Heart right ventricle (tissue), 16 donors: ENCODE results near the gene TMEM9. TPM values are rescaled to one million over a fixed set of nuclear protein-coding genes. Genes with fewer than 3 reads are reported as not detected.

Experiments
- ATAC-seq, 8 donors: fragments of 200-7000 bp; cut with Tn5 transposase; one replicate each; pipeline ENCODE4 v1.9.1; 2020; ENCODE audit warnings: mild to moderate bottlenecking in 8 of 8, moderate library complexity in 8 of 8, moderate number of reproducible peaks in 1 of 8
- DNase-seq, 2 donors: peaks; one replicate each; pipeline ENCODE4 v3.0.0-alpha.2; 2020
- H3K27ac ChIP-seq, 10 donors: fragments of 200-600 bp; sonication (generic) in 2 of 10; one replicate each; pipeline versions ENCODE4 v1.5.0 to v1.8.0; 2020 to 2022; ENCODE audit warnings: mild to moderate bottlenecking in 3 of 10
- H3K27me3 ChIP-seq, 7 donors: fragments of 200-600 bp; one replicate each; pipeline ENCODE4 v1.8.0; 2021 to 2022; ENCODE audit warnings: mild to moderate bottlenecking in 2 of 7
- H3K36me3 ChIP-seq, 9 donors: fragments of 200-600 bp; sonication (generic) in 1 of 9; one replicate each; pipeline versions ENCODE4 v1.5.0 to v1.8.0; 2020 to 2022; ENCODE audit warnings: mild to moderate bottlenecking in 2 of 9
- H3K4me1 ChIP-seq, 9 donors: fragments of 200-600 bp; sonication (generic) in 1 of 9; one replicate each; pipeline versions ENCODE4 v1.5.0 to v1.8.0; 2020 to 2022; ENCODE audit warnings: mild to moderate bottlenecking in 4 of 9
- H3K4me3 ChIP-seq, 10 donors: fragments of 200-600 bp; sonication (generic) in 2 of 10; one replicate each; pipeline versions ENCODE4 v1.5.0 to v1.8.0; 2020 to 2022; ENCODE audit warnings: mild to moderate bottlenecking in 7 of 10, moderate library complexity in 2 of 10
- H3K9me3 ChIP-seq, 11 donors: fragments of 200-600 bp in 10 of 11; sonication (generic) in 2 of 11; one replicate each; pipeline versions ENCODE4 v1.5.0 to v1.8.0; 2013 to 2022; ENCODE audit warnings: mild to moderate bottlenecking in 2 of 11, control low read depth in 1 of 11, moderate library complexity in 1 of 11
- CTCF ChIP-seq, 9 donors: fragments of 200-600 bp; sonication (generic) in 2 of 9; IDR thresholded peaks; one replicate each; pipeline versions ENCODE4 v1.5.0 to v1.8.0; 2021 to 2022; ENCODE audit warnings: antibody characterized with exemption in 9 of 9, mild to moderate bottlenecking in 5 of 9, moderate library complexity in 1 of 9
- WGBS, 2 donors: extraction: QIAGEN DNeasy Blood & Tissue Kit; methylation state at CpG; one replicate each; pipeline ENCODE4 v1.1.7; 2013; ENCODE audit warnings: inconsistent platforms in 1 of 2; 5-methylcytosine and 5-hydroxymethylcytosine counted together
- intact Hi-C, 10 donors: fragments of 100-400 bp; cut with DNase I; formaldehyde crosslinking; loops; one replicate each; pipeline versions ENCODE4 v1.11.1 to v1.14.2; 2022
- polyA plus RNA-seq, 2 donors: library from polyadenylated mRNA; stranded (reverse); fragments of 200-250 nt; gene quantifications; one replicate each; pipeline ENCODE4 v1.2.3, GENCODE V29; 2013
- total RNA-seq, 10 donors: library from RNA; stranded (reverse); fragmentation: NEBNext Ultra II Directional in 3 of 10; extraction: Animal tissue kit (Norgen Biotek cat#: 25700) in 3 of 10; gene quantifications; one replicate each; pipeline versions ENCODE4 v1.2.1 to v1.2.4, GENCODE V29; 2021 to 2023
- donor health status: Arrhythmogenic right ventricular cardiomyopathy.
- donor health status: ischemic (EF 13 %, LVEDD 7.1; RV severe dilation, severe dysfunction).
- donor health status: healthy with polysubstance abuse.
- donor health status: DM: no; HTN: yes; CAD: no.
- donor health status: DM: no; HTN: no; CAD: no.
- donor health status: ischemic (EF 25% LVEDD 6.9; RV normal size, moderate dysfunction).
- donor health status: ischemic (EF 25% LVEDD 5.7; RV mildly dilated, moderate dysfunction).
- donor health status: healthy.
- donor health status: DM: yes; HTN: yes; CAD: no.
- donor health status: Ischemic cardiomyopathy.
- donor health status: ischemic (EF 35%, LVEDD 5.7; RV mildly dilated, moderate dysfunction).
- donor health status: nonischemic (EF 11% LVEDD 7.7; RV severe dilation, severe dysfunction).
- donor health status: DM: yes; HTN: yes; CAD: no.
- donor health status: PGD.
- donor health status: ischemic (EF 29% LVEDD 5.4; RV normal size, mild dysfunction).
- donor health status: nonischemic (EF 23%, LVEDD 6.1; RV moderate dilation, normal function).

TMEM9 gene
- total and polyA plus RNA-seq, 12 donors: 19.6 to 49.6 (median 25.4) TPM

DNA sequence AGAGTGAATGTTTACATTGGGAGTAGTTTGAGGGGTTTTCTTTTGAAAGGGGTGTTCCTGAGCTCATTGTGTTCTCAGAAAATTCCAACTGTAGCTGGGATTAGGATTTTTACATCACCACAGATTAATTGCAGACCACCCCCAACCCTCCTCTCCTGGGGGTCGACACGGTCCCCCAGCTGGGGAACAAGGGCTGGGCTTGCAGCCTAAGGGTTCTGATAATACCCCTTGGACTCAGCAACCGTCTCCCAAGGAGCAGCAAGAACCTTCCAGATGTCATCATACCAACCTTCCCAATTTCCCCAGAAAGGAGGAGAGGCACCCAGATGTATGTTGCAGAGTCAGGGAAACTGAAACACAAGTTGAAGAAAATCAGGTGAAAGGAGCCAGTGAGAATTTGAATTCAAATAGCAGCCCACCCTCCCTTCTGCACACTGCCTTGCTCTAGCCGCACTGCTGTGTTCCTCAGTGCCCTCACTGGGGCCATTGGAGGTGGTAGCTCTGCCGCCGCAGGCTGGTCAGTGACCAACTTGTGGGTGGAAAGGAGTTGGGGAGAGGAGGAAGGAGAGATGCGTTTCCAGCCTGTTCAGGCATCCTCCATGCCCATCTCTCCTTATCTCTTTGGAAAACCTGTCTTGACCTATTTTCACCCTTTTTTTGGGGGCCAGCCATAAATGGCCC lies 21.7 kb upstream of the TMEM9 start:
- no peak overlapping the region for H3K27ac ChIP-seq
- H3K36me3 ChIP-seq: no peaks in the 10 kb centered on the region
- TF ChIP-seq CTCF (IDR thresholded peaks at IDR 0.05): no peak
- intact Hi-C loops: no loop called here
- H3K4me3 ChIP-seq: no peak overlapping the region
- ATAC-seq: no peak
- H3K4me1 ChIP-seq: peaks cover 0 to 9% (median 5%) of the 10 kb centered on the region in 9 donors
- WGBS, 2 donors: 86 to 89% methylated on average over 7 of the region's 7 CpGs
- no peaks in the 10 kb centered on the region for H3K27me3 ChIP-seq
- no peak for DNase-seq
- peaks cover 0 to 8% (median 0%) of the 10 kb centered on the region in 11 donors for H3K9me3 ChIP-seq

- H3K4me1 ChIP-seq: peaks cover 0 to 22% (median 5%) of the 10 kb centered on the region in 9 donors
- H3K27ac ChIP-seq: no peak overlapping the region
- WGBS, 2 donors: 86 to 88% methylated on average over 1 of the region's 1 CpG
- intact Hi-C loops: no loop called here
- no peaks in the 10 kb centered on the region for H3K36me3 ChIP-seq
- ATAC-seq: no peak
- no peak for DNase-seq
- no peak for TF ChIP-seq CTCF (IDR thresholded peaks at IDR 0.05)
- peaks cover 0 to 4% (median 0%) of the 10 kb centered on the region in 11 donors for H3K9me3 ChIP-seq
- H3K4me3 ChIP-seq: no peak overlapping the region
- H3K27me3 ChIP-seq: no peaks in the 10 kb centered on the region
Measured at GRCh38 chr1:201173736-201174135, 19.5 kb upstream of the TMEM9 start.

GRCh38 chr1:201172999-201173610 lies 18.8 kb upstream of the TMEM9 start:
- ATAC-seq (no peak), DNase-seq (no peak)
- H3K4me3 ChIP-seq: no peak overlapping the region
- no peak overlapping the region for H3K27ac ChIP-seq
- 82 to 93% methylated on average over 4 of the region's 4 CpGs for WGBS, 2 donors
- no peaks in the 10 kb centered on the region for H3K9me3 ChIP-seq
- H3K27me3 ChIP-seq: no peaks in the 10 kb centered on the region
- no peak for TF ChIP-seq CTCF (IDR thresholded peaks at IDR 0.05)
- H3K4me1 ChIP-seq: peaks cover 0 to 22% (median 5%) of the 10 kb centered on the region in 9 donors
- intact Hi-C loops: no loop called here
- H3K36me3 ChIP-seq: no peaks in the 10 kb centered on the region

GRCh38 chr1:201172326-201172725 lies 18.1 kb upstream of the TMEM9 start:
- intact Hi-C loops: no loop called here
- 74 to 75% methylated on average over 4 of the region's 4 CpGs for WGBS, 2 donors
- no peak overlapping the region for H3K27ac ChIP-seq

More at GRCh38 chr1:201172326-201172725, 18.1 kb upstream of the TMEM9 start:
- Histone ChIP-seq H3K9me3 (no peaks in the 10 kb centered on the region), H3K4me3 (no peak overlapping the region), H3K36me3 (no peaks in the 10 kb centered on the region), H3K4me1 (peaks cover 0 to 22% (median 5%) of the 10 kb centered on the region in 9 donors), H3K27me3 (no peaks in the 10 kb centered on the region)
- no peak for TF ChIP-seq CTCF (IDR thresholded peaks at IDR 0.05)
- ATAC-seq (no peak), DNase-seq (no peak)
